Lung (tissue), 12 donors: ENCODE measurements around the gene CFAP61. TPM values are rescaled to one million over a fixed set of nuclear protein-coding genes. Genes with fewer than 3 reads are reported as not detected.

Source experiments
- ATAC-seq: fragments of 200-7000 bp; cut with Tn5 transposase; one replicate; pipeline ENCODE4 v1.9.1; 2020; ENCODE audit warnings: moderate number of reproducible peaks; ENCODE audit not compliant: insufficient read depth, low FRiP score
- DNase-seq, 3 donors: peaks; one replicate each; pipeline ENCODE4 v3.0.0-alpha.2; 2013 to 2017
- H3K27ac ChIP-seq, 2 donors: one replicate each; pipeline ENCODE4 v1.5.1; 2013; ENCODE audit warnings: mild to moderate bottlenecking in 2 of 2, moderate library complexity in 2 of 2, control low read depth in 1 of 2, inconsistent platforms in 1 of 2, low read depth in 1 of 2, low read length in 1 of 2
- H3K27me3 ChIP-seq, 3 donors: one replicate each; pipeline ENCODE4 v1.5.1; 2013; ENCODE audit warnings: low read length in 2 of 3; ENCODE audit not compliant: control insufficient read depth in 3 of 3, insufficient read depth in 3 of 3
- H3K36me3 ChIP-seq, 4 donors: one replicate each; pipeline ENCODE4 v1.5.1; 2013; ENCODE audit warnings: low read length in 4 of 4, mild to moderate bottlenecking in 1 of 4, moderate library complexity in 1 of 4; ENCODE audit not compliant: control insufficient read depth in 4 of 4, insufficient read depth in 4 of 4
- H3K4me1 ChIP-seq, 5 donors: one replicate each; pipeline ENCODE4 v1.5.1; 2013; ENCODE audit warnings: low read length in 5 of 5, mild to moderate bottlenecking in 2 of 5, moderate library complexity in 1 of 5; ENCODE audit not compliant: control insufficient read depth in 5 of 5, insufficient read depth in 5 of 5
- H3K4me3 ChIP-seq: one replicate; pipeline ENCODE4 v1.5.1; 2013; ENCODE audit warnings: mild to moderate bottlenecking, control low read depth, moderate library complexity
- H3K9ac ChIP-seq, 2 donors: one replicate each; pipeline ENCODE4 v1.5.1; 2013; ENCODE audit warnings: low read length in 2 of 2, control low read depth in 1 of 2; ENCODE audit not compliant: insufficient read depth in 1 of 2
- H3K9me3 ChIP-seq, 4 donors: one replicate each; pipeline ENCODE4 v1.5.1; 2013; ENCODE audit warnings: low read length in 3 of 4, mild to moderate bottlenecking in 1 of 4, moderate library complexity in 1 of 4; ENCODE audit not compliant: control insufficient read depth in 4 of 4, insufficient read depth in 3 of 4
- CTCF ChIP-seq: IDR thresholded peaks from 2 replicates; pipeline ENCODE4 v1.5.1; 2012; ENCODE audit warnings: mild to moderate bottlenecking; ENCODE audit errors: control extremely low read depth, extremely low read depth
- whole genome bisulfite sequencing, 2 donors: extraction: QIAGEN DNeasy Blood & Tissue Kit; methylation state at CpG; one replicate each; pipeline ENCODE4 v1.1.7; 2013; 5-methylcytosine and 5-hydroxymethylcytosine counted together
- polyA plus RNA-seq, 2 donors: library from polyadenylated mRNA; stranded (reverse); fragments of 200-250 nt; gene quantifications; one replicate each; pipeline ENCODE4 v1.2.1, GENCODE V29; 2013
- total RNA-seq, 2 donors: library from RNA; depleted of rRNA in 1 of 2; stranded (reverse); fragments of >200 nt in 1 of 2; gene quantifications; one replicate each; pipeline ENCODE4 v1.2.1, GENCODE V29; 2014 to 2021
- donor health status: control.
- donor health status: control.
- donor health status: Bipolar disorder and iron deficiency.
- donor health status: healthy.
- donor health status: DM: yes; HTN: yes; CAD: no.

CFAP61 gene
- total and polyA plus RNA-seq, 4 donors, result 2.0 to 15.4 (median 6.5) TPM

- Histone ChIP-seq H3K9me3 (no peaks in the 10 kb centered on the region), H3K27me3 (no peaks in the 10 kb centered on the region), H3K36me3 (peaks cover 14 to 32% (median 16%) of the 10 kb centered on the region in 4 donors), H3K4me1 (peaks cover 0 to 4% (median 0%) of the 10 kb centered on the region in 5 donors), H3K27ac (no peak overlapping the region), H3K4me3 (no peak overlapping the region), H3K9ac (no peak overlapping the region)
- no peak for DNase-seq
- WGBS, 2 donors, result 84 to 93% methylated on average over 2 of the region's 2 CpGs
- no peak for ATAC-seq
- TF ChIP-seq CTCF, result no peak
Measured at GRCh38 chr20:20027284-20027683, 25.0 kb upstream of the CFAP61 start.

GRCh38 chr20:20031790-20032189 is 20.5 kb upstream of the CFAP61 start:
- TF ChIP-seq CTCF, result no peak
- ATAC-seq, result no peak
- no peak overlapping the region for H3K9ac ChIP-seq
- no peak overlapping the region for H3K4me3 ChIP-seq
- H3K36me3 ChIP-seq, result peaks cover 13 to 49% (median 30%) of the 10 kb centered on the region in 4 donors
- no peak for DNase-seq
- no peak overlapping the region for H3K27ac ChIP-seq
- 89 to 93% methylated on average over 5 of the region's 5 CpGs for WGBS, 2 donors
- H3K27me3 ChIP-seq, result no peaks in the 10 kb centered on the region
- H3K4me1 ChIP-seq, result no peaks in the 10 kb centered on the region
- H3K9me3 ChIP-seq, result no peaks in the 10 kb centered on the region

- no peak overlapping the region for H3K27ac ChIP-seq
- H3K27me3 ChIP-seq, result no peaks in the 10 kb centered on the region
- DNase-seq (no peak), ATAC-seq (no peak)
- H3K36me3 ChIP-seq, result peaks cover 25 to 64% (median 40%) of the 10 kb centered on the region in 4 donors
- 88 to 92% methylated on average over 4 of the region's 4 CpGs for WGBS, 2 donors
- H3K9me3 ChIP-seq, result no peaks in the 10 kb centered on the region
- no peak overlapping the region for H3K9ac ChIP-seq
- no peak for TF ChIP-seq CTCF
- H3K4me1 ChIP-seq, result peaks cover 0 to 3% (median 0%) of the 10 kb centered on the region in 5 donors
- H3K4me3 ChIP-seq, result no peak overlapping the region
Measured at GRCh38 chr20:20034486-20034885, 17.8 kb upstream of the CFAP61 start.

- H3K36me3 ChIP-seq, result peaks cover 30 to 83% (median 55%) of the 10 kb centered on the region in 4 donors
- DNase-seq, result no peak
Measured at GRCh38 chr20:20036756-20037155, 15.6 kb upstream of the CFAP61 start.

More at GRCh38 chr20:20036756-20037155, 15.6 kb upstream of the CFAP61 start:
- Histone ChIP-seq H3K4me1 (peaks cover 0 to 3% (median 0%) of the 10 kb centered on the region in 5 donors), H3K27me3 (no peaks in the 10 kb centered on the region), H3K9ac (no peak overlapping the region), H3K4me3 (no peak overlapping the region), H3K9me3 (no peaks in the 10 kb centered on the region), H3K27ac (no peak overlapping the region)
- no peak for TF ChIP-seq CTCF
- 94 to 98% methylated on average over 3 of the region's 3 CpGs for WGBS, 2 donors
- no peak for ATAC-seq
